NB4 (cell line): ENCODE data around the gene SPINK4.

Experiments used
- DNase-seq: peaks from one replicate; pipeline ENCODE4 v3.0.0; 2010; ENCODE audit warnings: low read depth
- H3K4me3 ChIP-seq: one replicate; pipeline ENCODE4 v1.5.1; 2011; ENCODE audit warnings: mild to moderate bottlenecking, low read depth, low read length, moderate library complexity
- CTCF ChIP-seq: IDR thresholded peaks from one replicate; pipeline ENCODE4 v1.5.1; 2012; ENCODE audit warnings: low read depth, low read length
- MYC ChIP-seq: IDR thresholded peaks from 2 replicates; pipeline ENCODE4 v1.6.1; 2011; ENCODE audit warnings: low read depth, low read length
- POLR2A ChIP-seq: IDR thresholded peaks from 2 replicates; pipeline ENCODE4 v1.6.1; 2011; ENCODE audit warnings: mild to moderate bottlenecking; ENCODE audit not compliant: insufficient read length; ENCODE audit errors: extremely low read depth
- TF ChIP-seq, protein P1 (sequence below): IDR thresholded peaks from 2 replicates; pipeline ENCODE4 v1.6.1; 2011; ENCODE audit warnings: low read depth, low read length

Gene SPINK4

DNA sequence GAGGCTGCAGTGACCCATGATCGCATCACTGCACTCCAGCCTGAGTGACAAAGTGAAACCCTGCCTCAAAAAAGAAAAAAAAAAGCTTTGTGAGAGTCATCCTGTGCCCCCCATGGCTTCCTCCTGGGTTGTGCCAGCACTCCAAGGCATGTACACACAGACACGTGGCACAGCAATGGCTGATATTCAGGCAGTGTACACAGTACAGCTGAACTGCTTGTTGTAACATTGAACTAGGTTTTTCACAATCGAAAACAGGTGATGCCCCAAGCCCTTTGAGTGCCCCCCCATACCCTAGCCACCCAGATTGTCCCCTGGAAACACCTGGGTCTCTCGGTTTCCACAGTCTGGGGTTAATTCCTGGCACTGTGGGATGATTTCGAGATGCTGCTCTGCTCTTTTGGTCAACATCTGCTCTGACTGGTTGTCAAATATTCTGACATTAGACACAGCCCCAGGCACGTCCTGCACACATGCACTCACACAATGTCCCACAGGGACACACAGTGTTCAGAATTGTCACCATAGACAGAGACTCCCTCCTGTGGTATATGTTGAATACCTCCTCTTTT lies 9.2 kb downstream of the SPINK4 start:
- no peak overlapping the region for H3K4me3 ChIP-seq
- peak; percentile 36 for DNase-seq
- TF ChIP-seq, protein P1, sequence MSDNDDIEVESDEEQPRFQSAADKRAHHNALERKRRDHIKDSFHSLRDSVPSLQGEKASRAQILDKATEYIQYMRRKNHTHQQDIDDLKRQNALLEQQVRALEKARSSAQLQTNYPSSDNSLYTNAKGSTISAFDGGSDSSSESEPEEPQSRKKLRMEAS, result no peak
- no peak for TF ChIP-seq POLR2A
- TF ChIP-seq CTCF, result no peak
- no peak for TF ChIP-seq MYC

GRCh38 chr9:33249983-33250382 lies 10.0 kb downstream of the SPINK4 start:
- DNase-seq, result no peak
- TF ChIP-seq CTCF (no peak), POLR2A (no peak), MYC (no peak)
- TF ChIP-seq, protein P1, result no peak

GRCh38 chr9:33250458-33250995 lies 10.6 kb downstream of the SPINK4 start:
- TF ChIP-seq MYC (no peak), POLR2A (peak; percentile 22)
- no peak for DNase-seq

More at GRCh38 chr9:33249983-33250382, 10.0 kb downstream of the SPINK4 start:
- H3K4me3 ChIP-seq, result no peak overlapping the region

GRCh38 chr9:33254211-33254610 lies 14.2 kb downstream of the SPINK4 start:
- no peak for DNase-seq
- no peak overlapping the region for H3K4me3 ChIP-seq
- TF ChIP-seq, protein P1, result no peak
- no peak for TF ChIP-seq POLR2A

More at GRCh38 chr9:33250458-33250995, 10.6 kb downstream of the SPINK4 start:
- no peak overlapping the region for H3K4me3 ChIP-seq

DNA sequence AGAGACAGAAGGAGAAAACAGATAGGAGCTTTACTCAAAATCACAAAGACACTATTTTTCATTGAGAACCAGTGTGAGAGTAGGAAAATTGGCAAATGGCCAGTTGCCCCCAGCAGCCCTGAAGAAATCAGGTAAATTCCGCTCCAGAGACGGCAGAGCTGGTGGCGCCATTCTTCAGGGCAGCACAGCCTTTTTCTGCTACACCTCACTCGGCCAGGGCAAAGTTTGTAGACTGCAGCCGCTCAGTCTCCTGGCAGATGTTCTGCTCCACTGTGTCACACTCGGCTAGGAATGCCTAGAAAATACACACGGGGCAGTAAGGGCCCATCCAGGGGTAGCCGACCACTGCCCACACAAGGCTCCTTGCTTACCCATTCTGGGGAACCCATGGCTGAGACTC lies 15.0 kb downstream of the SPINK4 start:
- H3K4me3 ChIP-seq, result no peak overlapping the region
- TF ChIP-seq MYC (no peak), CTCF (no peak), POLR2A (no peak)
- TF ChIP-seq, protein P1, result no peak
- no peak for DNase-seq

DNA sequence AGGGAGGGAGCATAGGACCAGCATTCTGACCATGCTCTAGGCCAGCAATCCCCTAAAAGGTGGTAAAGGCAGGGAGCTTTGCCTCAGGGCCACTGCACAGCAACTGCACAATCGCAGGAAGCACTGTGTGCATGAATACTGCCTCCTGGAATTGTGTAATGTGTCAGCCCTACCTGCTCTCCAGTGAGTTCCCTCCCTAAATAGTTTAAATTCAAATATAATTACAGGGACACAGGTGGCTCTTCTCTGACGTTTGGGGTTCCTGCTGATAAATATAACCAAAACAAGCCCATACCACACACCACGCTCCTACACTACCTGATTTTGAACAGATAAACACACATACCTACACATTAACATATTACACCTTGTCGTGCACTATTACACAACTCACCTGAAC lies 15.5 kb downstream of the SPINK4 start:
- TF ChIP-seq CTCF (no peak), POLR2A (no peak), MYC (no peak)
- TF ChIP-seq, protein P1, result no peak

DNA sequence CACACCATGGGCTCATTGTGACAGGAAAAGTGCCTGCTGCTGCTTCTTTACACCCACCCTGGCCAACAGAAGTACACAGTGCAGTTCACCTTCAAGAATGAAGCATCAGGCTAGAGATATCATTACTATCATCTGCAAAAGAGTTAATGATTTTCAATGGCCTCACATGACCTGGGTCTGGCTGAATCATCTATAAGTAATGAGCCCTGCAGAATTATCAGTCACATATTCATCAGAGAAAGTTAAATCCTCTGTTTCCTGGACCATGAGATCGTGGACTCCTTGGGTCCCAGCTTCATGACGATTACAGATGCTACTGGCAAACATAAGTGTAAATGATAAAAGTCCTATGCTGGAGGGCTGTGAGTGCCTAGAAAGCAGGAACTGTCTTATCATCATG lies 16.3 kb downstream of the SPINK4 start:
- H3K4me3 ChIP-seq, result no peak overlapping the region
- no peak for DNase-seq
- TF ChIP-seq, protein P1, result no peak
- no peak for TF ChIP-seq MYC
- no peak for TF ChIP-seq POLR2A
- TF ChIP-seq CTCF, result no peak

More for the DNA sequence above, 15.5 kb downstream of the SPINK4 start:
- DNase-seq, result no peak
- H3K4me3 ChIP-seq, result no peak overlapping the region
